CD4-positive, alpha-beta T cell treated with Interleukin-12 subunit alpha and Interleukin-12 subunit beta, for 1 hour (primary cell): ENCODE measurements around the gene PRPF38B.
"Not testable (repeated sequence)": the region's sequence is repeated elsewhere in the genome, so short reads cannot be mapped to it uniquely, and the experiment has no call there.

Experiments
- DNase-seq: peaks from one replicate; pipeline ENCODE4 v3.0.0-alpha.2; 2020

PRPF38B gene

DNA sequence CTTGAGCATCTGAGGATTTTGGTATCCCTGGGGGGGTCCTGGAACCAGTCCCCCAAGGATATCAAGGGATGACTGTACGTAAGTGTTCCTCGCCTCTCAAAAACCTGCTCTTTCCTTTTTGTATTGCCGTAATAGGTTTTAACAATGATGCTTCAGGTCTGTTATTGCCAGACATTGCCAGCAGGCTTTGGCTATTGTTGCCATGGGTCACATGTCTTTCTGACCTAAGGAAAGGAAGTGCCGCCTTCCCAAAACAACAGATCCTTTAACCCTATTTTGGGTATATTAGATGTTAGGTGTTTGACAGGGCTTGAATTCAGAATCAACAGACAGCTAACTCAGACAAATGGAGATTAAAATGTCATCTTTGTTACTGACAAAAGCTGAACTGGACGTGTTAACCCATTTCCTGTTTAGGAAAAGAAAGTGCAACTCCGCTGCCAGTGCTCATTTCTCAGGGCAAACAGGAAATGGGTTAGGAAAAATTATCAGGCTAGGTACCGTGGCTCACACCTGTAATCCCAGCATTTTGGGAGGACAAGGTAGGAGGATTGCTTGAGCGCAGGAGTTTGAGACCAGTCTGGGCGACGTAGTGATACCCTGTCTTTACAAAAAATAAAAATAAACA, 12.4 kb upstream of the PRPF38B start:
- DNase-seq = no peak

DNA sequence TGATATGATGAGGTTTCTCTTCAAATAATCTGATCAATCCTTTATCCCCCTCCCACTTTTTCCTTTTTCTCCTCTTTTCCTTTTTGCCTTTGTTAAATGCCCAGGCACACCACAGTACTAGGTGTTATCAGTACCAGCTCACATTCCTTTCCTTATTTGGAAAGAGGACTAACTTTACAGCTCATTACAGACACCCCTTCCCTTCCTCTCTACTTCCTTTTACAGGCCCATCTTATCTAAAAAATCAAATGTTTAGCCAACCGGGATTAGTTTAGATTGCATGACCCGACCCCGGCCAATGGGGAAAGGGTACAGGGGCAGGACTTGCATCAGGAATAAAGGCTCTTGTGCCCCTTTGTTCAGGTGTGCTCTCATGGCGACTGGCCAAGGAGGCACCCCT, 10.4 kb upstream of the PRPF38B start:
- DNase-seq = not testable (repeated sequence)

DNA sequence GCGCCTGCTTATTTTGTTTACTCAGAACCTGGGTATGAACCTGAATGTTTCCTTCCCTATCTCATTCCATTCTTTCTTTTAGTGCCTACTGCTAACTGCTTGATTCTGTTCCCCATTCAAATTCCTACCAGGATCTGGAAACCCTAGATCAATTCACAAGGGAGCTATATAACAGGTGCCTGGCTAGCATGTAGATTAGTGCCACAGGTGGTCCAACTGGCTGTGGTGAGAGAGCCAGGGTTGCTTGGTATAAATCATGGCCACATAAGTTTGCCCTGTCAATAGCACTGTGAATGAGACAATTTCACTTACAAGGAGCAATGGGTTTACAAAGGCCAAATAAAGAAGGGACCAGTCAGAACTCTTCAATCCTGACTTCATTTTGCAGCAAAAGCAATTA, 6.6 kb upstream of the PRPF38B start:
- no peak for DNase-seq

DNA sequence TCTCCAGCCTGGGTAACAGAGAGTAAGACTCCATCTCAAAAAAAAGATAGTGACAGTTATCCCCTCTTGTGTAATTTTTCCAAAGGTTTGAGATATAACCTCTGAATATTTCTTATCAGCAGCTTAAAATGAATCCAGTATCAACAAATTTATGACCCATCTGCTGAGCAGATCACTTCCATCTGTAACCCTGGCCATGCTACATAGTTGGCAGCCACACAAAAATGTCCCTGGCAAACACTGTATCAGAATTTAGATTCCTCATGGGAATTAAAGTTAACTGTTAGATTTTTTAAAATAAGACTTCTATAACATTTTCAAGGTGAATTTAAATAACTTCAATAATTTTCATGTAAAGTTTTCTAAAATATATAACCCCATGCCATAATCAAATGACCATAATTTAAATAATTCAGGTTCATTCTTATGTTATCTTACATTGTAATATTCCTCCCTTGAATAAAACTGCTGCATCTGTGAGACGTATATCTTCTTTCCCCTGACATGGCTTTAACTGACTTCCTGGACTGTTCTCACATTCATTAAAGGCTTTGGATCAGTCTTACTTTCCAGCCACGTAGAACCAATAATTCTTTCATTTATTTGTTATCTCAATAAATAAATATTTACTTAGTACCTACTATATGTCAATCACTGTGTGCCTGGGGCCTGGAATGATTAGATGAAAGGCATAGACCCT, 5.3 kb upstream of the PRPF38B start:
- DNase-seq = no peak

DNA sequence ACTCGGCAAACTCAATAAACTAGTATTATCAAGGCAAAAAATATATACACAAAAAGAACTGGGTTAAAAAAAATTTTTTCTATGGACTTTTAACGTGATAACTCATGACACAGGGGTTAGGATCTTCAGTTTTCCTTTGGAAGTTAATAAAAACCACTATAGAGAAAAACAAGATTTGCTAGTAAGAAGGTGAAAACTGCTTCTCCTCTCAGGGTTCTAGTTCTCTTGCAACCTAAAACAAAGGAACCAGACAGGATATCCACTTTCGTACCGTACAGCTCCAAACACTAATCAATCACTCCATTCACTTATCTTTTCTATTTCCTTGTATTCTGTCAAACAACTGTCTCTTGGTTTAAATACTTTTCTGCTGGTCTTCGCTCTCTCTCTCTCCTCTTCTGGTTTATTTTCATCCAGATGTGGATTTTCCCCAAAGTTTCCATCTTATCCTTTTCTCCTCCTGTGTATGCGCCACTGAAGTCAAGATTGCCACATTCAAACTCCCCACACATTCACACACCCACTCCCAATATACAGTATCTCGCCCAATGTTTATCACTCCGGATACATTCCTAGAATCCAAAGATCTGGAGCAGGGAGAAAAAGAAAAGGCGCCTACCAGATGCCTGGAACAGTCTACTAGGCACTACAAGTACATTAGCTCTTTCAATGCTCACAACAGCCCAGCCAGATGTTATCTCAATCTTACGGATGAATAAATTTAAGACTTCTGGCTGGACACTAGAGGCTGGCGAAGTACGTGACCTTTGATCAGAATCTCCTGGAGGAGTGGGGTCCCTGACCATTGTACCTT, 775 bp upstream of the PRPF38B start:
- no peak for DNase-seq

DNA sequence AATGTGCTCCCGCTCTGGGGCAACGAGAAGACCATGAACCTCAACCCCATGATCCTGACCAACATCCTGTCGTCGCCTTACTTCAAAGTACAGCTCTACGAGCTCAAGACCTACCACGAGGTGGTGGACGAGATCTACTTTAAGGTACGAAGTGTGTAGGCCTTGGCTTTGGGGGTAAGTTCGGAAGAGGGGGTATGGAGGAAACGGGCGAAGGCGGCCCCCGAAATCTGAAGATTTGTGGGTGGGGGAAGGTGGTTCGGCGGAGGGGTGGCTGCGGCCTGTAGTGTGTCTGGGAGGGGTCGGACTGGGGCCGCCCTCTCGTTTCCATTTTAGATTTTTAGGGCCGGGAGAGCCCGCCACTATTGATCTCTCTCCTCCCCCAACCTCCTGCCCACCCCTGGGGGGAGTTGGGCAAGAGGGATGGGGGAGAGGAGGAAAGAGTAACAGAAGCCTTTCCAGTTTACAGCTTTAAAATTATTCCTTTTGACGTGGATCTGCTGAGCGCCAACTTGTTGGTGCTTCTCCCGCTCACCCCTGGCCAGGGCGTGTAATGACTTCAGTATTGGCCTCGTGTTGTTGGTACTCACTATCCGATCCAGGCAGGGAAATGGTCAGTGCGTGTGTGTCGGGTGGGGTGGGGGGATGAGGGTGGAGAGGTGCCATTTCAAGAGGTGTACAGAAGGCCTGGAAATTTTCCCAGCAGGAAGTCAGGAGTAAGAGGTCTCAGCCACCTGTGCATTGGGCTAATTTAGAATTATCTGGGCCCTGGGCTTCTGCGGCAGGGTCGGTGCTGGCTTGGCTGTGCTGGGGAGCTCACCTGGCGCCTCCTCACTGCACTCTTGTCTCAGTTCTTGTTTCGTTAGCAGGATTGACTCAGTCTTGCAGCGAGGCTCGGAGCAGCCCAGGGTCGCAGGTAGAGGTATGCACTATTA, 880 bp downstream of the PRPF38B start:
- DNase-seq = peak; percentile 88

DNA sequence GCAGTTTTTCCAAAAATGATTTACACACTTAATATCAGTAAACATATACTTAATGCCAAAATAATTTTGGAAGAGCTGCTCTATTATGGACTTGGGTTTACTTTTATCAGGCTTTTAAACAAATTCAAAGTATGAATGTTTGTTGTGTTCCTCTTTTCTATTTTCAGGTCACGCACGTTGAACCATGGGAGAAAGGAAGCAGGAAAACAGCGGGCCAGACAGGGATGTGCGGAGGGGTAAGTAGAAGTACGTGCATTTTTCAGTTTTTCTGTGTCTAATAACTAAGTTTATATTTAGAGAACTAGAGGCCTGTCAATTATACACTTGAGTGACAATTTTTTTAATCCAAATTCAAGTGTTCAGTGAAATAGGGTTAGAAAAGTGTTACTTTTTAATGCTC, 3.4 kb downstream of the PRPF38B start:
- no peak for DNase-seq

DNA sequence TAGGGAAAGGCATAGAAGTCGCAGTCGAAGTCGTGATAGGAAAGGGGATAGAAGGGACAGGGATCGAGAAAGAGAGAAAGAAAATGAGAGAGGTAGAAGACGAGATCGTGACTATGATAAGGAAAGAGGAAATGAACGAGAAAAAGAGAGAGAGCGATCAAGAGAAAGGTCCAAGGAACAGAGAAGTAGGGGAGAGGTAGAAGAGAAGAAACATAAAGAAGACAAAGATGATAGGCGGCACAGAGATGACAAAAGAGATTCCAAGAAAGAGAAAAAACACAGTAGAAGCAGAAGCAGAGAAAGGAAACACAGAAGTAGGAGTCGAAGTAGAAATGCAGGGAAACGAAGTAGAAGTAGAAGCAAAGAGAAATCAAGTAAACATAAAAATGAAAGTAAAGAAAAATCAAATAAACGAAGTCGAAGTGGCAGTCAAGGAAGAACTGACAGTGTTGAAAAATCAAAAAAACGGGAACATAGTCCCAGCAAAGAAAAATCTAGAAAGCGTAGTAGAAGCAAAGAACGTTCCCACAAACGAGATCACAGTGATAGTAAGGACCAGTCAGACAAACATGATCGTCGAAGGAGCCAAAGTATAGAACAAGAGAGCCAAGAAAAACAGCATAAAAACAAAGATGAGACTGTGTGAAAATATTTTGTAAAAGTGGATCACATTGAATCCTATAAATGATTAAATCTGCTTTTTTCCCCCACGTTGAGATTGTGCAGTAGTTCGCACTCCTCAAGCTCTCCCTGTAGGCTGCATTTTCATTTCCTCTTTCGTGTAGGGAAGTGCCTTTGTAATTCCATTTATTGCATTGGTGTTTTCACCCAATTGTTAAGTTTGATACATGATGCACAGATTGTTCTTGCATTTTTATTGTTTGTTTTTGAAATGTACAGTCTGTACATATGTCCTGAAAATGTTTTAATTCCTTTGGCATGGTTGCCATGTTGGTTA, 7.5 kb downstream of the PRPF38B start:
- DNase-seq = no peak

DNA sequence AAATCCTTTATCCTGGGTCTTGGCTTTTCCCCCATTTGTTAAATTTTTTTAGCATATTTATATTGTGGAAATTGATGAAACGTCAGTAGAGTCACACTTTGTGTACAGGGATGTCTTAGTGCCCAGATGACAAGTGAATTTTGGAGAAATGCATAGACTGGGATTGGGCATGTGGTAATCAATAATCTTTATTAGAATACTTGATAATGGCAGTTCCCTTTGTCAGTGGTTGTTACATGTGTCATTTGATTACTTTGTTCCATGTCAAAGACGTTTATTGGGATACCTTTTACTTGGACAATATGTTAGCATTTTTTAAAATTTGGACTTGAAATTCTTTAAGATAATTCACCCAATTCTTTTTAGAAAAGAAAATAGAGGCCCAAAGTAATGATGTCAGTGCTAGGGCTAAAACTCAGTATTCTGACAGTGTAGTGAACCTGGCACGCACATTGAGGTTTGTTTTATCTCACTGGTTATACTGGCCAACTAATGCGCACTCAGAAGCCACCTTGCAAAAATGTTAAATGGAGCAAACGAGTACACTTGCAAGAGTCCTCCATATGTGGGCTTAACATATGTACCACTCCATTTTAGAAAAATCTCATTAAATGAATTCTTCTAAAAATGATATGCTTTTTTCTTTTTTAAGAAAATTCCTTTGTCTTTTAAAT, 9.2 kb downstream of the PRPF38B start:
- no peak for DNase-seq

DNA sequence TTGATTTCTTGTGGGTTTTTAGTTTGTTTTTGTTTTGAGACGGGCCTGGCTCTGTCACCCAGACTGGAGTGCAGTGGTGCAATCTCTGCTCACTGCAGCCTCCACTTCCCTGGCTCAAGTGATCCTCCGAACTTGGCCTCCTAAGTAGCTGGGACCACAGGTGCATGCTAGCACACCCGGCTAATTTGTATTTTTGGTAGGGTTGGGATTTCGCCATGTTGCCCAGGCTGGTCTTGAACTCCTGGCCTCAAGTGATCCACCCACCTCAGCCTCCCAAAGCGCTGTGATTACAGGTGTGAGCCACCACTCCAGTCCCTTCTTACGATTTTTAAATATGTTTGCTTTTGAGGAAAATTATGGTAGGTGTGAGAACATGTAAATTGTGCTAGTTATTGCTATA, 10.0 kb downstream of the PRPF38B start:
- DNase-seq = not testable (repeated sequence)

DNA sequence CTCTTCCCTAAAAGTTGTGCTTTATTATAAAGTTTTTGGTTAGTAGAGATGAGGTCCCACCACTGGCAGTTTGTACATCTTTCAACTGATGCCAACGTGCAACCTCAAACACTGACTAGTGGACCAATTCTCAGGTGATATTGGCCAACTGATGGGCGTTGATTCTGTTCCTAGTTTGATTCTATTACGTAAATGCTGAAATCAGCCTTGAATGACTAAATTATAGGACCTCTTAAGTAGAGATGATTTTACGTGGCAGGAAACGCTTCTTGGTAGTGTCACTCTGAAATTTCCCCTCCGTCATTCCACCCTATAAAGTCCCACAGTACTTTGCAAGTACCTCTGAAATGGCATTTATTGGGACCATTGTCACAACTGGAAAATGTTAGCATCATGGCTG, 11.8 kb downstream of the PRPF38B start:
- DNase-seq = peak; percentile 60

DNA sequence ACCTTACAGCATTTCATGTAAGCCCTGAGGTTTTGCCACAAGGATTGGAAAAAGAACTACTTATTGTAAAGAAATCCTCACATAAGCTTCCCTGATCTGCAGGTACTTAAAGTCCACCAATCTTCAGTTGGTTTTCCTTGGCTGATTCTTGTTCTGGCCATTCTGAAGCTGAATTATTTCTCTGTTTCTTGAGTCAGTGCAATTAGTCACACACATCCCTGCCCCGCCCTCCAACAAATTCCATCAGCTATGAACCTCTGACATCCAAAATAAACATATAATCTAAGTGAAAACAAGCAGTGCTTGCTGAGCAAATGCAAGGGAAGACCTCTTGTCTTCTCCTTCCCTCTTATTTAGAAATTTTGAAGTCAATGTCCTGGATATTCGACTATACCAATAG, 12.4 kb downstream of the PRPF38B start:
- DNase-seq = no peak

DNA sequence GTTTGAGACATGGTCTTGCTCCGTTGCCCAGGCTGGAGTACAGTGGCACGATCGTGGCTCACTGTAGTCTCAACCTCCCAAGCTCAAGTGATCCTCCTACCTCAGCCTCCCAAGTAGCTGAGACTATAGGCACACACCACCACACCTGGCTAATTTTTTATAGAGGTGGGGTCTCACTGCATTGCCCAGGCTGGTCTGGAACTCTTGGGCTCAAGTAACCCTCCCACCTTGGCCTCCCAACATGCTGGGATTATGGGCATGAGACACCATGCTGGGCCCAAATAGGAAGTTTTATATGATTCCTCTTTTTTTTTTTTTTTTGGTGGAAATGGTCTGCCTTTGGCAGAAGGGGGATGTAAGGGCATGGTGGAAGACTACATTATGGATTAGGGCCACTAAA, 14.5 kb downstream of the PRPF38B start:
- no peak for DNase-seq

DNA sequence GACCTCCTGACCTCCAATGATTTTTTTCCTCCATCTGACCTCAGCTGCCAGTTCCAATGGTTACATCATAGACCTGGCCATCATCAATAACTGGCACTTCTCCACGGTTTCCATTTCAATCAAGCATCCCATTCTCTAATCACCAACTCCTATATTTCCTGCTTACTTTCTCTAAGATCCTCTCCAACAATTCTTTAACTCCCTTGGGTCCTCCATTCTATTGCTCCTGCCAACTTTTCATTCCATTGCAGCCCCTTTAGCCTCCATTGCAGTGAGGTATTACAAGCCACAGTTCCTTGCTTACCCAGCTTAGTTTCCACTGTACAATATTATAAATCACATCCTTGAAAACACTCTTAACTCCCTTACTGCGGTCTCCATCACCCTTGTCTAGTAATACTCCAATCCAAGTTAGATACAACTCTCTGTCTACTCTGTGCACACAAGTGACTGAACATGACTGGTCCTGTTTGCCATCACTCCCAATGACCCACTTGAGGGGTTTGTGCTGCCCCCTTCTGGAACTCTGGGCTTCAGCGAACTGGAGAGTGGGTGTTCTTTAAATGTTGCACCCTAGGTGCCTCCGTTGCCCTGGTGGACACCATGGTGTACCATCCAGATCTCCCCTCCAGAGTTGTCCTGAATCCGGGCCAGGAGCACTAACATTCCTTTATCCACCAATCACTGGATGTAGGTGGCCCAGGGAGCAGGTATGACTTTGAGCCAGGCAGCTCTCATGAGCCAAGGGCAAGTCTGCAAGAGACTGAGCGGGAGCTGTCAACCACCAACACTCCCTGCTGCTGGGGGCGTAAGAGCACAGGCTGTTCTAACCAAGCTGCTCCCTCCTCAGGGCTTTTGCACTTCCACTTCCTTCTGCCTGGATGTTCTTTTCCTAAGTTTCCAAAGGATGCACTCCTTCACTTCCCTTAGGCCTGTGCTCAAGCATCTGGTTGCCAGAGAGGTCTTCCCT, 16.9 kb downstream of the PRPF38B start:
- peak; percentile 79 for DNase-seq

DNA sequence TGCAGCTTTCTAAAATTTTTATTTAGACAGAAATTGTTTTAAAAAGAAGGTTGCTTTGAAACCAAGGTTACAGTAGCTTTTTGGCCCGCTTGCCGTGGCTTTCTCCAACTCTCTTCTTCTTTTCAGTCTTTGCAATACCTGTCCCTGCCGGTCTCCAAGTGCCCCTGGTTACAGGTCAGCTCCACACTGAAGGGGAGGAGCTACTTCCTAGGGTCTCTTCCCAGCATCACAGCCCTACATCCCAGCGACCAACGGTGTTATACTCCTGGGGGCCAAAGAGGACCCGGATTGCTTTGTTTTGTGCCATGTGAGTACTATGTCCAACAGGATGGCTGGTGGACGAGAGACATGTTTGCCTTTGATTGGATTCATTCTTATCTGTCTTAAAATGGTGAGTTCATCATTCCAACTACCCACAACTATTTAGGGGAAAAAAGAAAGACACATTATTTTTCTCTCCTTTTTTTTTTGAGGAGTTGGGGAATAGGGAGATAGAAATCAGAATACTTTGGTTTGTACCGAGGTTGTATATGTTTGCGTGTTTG, 20.6 kb downstream of the PRPF38B start, which contains the start of gene FNDC7:
FNDC7 (plus strand) TSS at position 303 of the 545 bp plus-strand sequence; CDS start at position 329, 26 bp downstream.
- DNase-seq = no peak

DNA sequence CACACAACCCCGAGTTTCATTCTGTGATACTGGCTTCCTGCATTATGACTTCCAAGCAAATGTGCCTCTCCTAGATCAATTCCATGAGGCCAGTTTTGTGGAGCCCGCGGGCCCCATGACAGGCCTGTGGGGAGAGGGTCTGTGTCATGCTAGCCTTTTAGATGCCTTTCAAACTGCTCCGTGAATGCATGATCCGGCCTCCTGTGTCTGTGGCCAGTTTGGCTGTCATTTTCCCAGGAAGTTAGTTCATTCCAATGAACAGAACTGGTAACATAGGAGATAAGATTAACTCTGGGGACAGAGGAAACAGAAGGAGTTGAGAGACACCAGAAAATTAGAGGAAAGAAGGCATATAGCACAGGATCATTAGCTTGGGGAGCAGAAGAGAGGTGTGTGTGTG, 23.8 kb downstream of the PRPF38B start:
- no peak for DNase-seq

DNA sequence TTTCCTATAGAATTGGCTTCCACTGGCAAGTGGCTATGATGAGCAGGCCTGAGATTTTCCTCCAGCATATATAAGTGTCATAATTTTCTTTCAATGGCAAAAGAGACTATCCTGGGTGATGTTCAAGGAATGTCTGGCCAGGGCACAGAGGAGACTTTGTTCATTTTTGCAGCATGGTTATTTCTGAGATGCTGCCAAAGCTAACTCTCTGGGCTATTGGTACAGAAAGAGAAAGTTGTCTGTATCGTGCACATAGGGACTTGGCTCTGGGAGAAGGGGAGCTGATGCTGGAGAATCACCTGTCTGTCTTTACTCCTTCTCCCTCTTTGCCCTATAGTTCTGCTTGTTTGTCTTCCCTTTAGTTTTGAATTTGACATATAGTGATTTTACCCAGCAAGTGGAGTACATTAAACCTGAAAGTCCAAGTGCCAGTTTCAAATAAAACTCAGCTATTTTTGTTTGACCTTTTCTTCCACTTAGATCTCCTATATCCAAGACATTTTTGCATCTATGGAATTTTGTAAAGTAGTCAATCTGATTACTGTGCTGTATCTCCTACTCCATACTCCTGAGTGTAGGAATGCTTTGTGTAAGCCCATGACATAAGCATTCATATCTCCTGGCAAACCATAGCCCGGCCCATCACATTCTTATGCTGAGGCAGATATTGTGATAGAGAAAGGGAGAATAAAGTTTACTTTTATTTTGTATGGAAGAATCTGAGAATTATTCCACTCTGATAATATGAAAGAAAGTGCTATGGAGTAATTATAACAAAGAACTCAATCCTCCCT, 24.5 kb downstream of the PRPF38B start:
- DNase-seq = no peak

DNA sequence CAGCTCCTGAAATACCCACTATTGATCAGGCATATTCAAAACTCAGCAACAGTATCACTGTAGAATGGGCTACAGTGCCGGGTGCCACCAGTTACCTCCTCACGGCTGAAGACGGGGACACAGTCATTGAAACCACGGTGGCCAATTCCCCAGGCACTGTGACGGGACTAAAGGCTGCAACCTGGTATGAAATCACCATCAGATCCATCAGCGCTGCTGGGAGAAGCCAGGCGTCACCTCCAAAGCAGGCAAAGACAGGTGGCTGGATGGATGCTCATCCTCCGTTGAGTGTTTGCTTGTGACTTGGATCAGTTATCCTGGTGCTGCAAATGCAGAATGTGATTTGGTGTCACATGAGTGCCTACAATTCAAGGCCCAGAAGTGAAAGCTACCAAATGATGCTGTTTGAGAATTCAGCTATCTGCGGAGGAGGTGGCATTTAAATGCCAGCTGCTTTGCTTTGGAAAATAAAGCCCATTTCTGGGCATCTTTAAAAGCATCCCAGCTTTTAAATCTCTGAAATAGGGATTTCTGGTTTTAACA, 25.7 kb downstream of the PRPF38B start:
- no peak for DNase-seq
